Dendritic cell treated with granulocyte-macrophage colony-stimulating factor and Interleukin-4, amounts not matched to agents 40 ng/mL and 50 ng/mL, for 4 days (primary cell): ENCODE measurements around the gene ELK1.
A peak's percentile ranks its signal among the peaks of the same experiment; 100 is the strongest.
"Not testable (repeated sequence)": the region's sequence is repeated elsewhere in the genome, so short reads cannot be mapped to it uniquely, and the experiment has no call there.

Source experiments
- H3K27ac Mint-ChIP-seq: one replicate; pipeline ENCODE4 v1.8.0; 2022; ENCODE audit warnings: mild to moderate bottlenecking, mixed read lengths
- H3K27me3 Mint-ChIP-seq: one replicate; pipeline ENCODE4 v1.8.0; 2022; ENCODE audit warnings: mild to moderate bottlenecking, mixed read lengths
- H3K36me3 Mint-ChIP-seq: one replicate; pipeline ENCODE4 v1.8.0; 2022; ENCODE audit warnings: low read depth, mixed read lengths
- H3K4me1 Mint-ChIP-seq: one replicate; pipeline ENCODE4 v1.8.0; 2022; ENCODE audit warnings: low read depth, mixed read lengths
- H3K4me3 Mint-ChIP-seq: one replicate; pipeline ENCODE4 v1.8.0; 2022; ENCODE audit warnings: mild to moderate bottlenecking, moderate library complexity, mixed read lengths
- H3K9me3 Mint-ChIP-seq: one replicate; pipeline ENCODE4 v1.8.0; 2022; ENCODE audit warnings: mixed read lengths
- intact Hi-C: fragments of 100-400 bp; cut with micrococcal nuclease; formaldehyde crosslinking; loops from one replicate; pipeline ENCODE4 v1.15.0; 2022

Gene ELK1

DNA sequence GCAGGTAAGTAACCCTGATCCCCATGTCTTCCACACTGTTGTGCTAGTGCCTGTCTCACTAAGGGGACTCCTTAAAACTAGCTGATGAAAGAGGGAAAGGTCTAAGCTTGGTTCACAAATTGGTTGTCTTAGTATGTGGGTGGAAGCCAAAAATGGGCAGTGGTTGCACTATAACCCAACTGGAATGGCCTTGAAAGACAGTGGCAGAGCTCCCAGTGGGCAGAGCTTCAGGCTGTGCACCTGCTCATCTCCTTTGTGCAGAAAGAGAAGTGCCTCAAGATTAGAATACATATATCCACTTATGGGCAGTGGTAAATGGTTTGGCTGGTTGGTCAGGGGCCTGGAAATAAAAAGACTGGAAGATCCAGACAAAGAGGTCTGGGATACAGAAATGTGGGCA, 37.9 kb downstream of the ELK1 start:
- intact Hi-C loops, result no loop called here
- no peak overlapping the region for H3K27ac Mint-ChIP-seq
- peaks cover 16% of the 10 kb centered on the region for H3K27me3 Mint-ChIP-seq
- no peaks in the 10 kb centered on the region for H3K36me3 Mint-ChIP-seq
- no peaks in the 10 kb centered on the region for H3K9me3 Mint-ChIP-seq
- H3K4me1 Mint-ChIP-seq, result peaks cover 30% of the 10 kb centered on the region
- no peak overlapping the region for H3K4me3 Mint-ChIP-seq

DNA sequence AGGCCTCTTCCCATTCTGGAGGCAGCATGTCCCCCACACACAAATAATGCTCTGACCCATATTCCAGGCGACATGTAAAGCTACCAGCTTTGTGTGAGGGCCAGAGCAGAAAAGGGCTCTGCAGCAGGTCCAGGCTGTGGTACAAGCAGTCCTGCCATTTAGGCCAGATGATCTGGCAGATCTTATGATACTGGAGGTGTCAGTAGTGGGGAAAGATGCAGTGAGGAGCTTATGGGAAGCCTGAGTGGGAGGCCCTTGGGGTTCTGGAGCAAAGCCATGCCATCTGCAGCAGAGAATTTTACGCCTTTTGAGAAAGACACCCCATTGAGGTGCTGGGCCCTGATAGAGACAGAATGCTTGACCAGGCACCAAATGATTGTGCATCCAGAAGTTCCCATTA, 38.4 kb downstream of the ELK1 start:
- Mint-ChIP-seq H3K36me3 (no peaks in the 10 kb centered on the region), H3K27ac (no peak overlapping the region), H3K27me3 (peaks cover 13% of the 10 kb centered on the region), H3K4me3 (no peak overlapping the region), H3K4me1 (peaks cover 30% of the 10 kb centered on the region), H3K9me3 (no peaks in the 10 kb centered on the region)
- intact Hi-C loops, result no loop called here

GRCh38 chrX:47611489-47611888, 38.9 kb downstream of the ELK1 start:
- H3K36me3 Mint-ChIP-seq, result no peaks in the 10 kb centered on the region
- peaks cover 8% of the 10 kb centered on the region for H3K27me3 Mint-ChIP-seq
- peaks cover 30% of the 10 kb centered on the region for H3K4me1 Mint-ChIP-seq
- no peak overlapping the region for H3K4me3 Mint-ChIP-seq
- H3K27ac Mint-ChIP-seq, result no peak overlapping the region
- H3K9me3 Mint-ChIP-seq, result no peaks in the 10 kb centered on the region
- intact Hi-C loops, result no loop called here

- H3K27ac Mint-ChIP-seq, result no peak overlapping the region
- H3K9me3 Mint-ChIP-seq, result no peaks in the 10 kb centered on the region
- no peak overlapping the region for H3K4me3 Mint-ChIP-seq
Measured at GRCh38 chrX:47610511-47610910, 39.9 kb downstream of the ELK1 start.

DNA sequence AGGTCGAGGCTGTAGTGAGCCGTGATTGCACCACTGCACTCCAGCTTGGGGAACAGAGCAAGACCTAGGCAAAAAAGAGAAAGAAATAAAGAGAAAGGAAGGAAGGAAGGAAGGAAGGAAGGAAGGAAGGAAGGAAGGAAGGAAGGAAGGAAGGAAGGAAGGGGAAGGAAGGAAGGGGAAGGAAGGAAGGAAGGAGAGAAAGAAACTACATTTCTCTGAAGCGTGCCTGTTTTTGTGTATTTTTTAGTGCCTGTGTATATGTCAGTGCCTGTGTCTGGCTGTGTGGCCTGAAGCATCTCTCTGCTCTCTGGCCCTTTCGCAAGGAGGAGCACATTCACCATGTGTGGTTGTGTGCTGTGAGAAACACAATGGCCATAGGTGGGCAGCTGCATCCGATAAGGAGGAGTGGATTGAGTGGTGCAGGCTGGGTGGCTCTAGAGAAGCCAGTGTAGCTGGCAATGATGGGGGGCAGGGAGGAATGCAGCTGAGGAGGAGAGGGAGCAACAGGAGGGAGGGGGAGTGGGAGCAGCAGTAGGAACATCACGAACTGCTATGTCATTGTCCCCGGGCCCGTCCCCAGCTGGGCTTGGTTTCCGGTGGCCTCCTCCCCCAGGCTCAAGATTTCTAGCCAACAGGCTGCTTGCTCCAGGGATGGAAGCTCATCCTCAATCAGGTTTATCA, 42.1 kb downstream of the ELK1 start:
- no peaks in the 10 kb centered on the region for H3K9me3 Mint-ChIP-seq
- peak overlapping the region; percentile 31 for H3K4me3 Mint-ChIP-seq
- no peaks in the 10 kb centered on the region for H3K36me3 Mint-ChIP-seq
- intact Hi-C loops, result no loop called here
- no peaks in the 10 kb centered on the region for H3K27me3 Mint-ChIP-seq
- peaks cover 40% of the 10 kb centered on the region for H3K4me1 Mint-ChIP-seq
- H3K27ac Mint-ChIP-seq, result peak overlapping the region; percentile 55

More at GRCh38 chrX:47610511-47610910, 39.9 kb downstream of the ELK1 start:
- intact Hi-C loops, result no loop called here
- Mint-ChIP-seq H3K27me3 (peaks cover 4% of the 10 kb centered on the region), H3K36me3 (no peaks in the 10 kb centered on the region), H3K4me1 (peaks cover 33% of the 10 kb centered on the region)

- Mint-ChIP-seq H3K36me3 (no peaks in the 10 kb centered on the region), H3K27me3 (no peaks in the 10 kb centered on the region), H3K27ac (no peak overlapping the region), H3K4me1 (peaks cover 40% of the 10 kb centered on the region), H3K9me3 (no peaks in the 10 kb centered on the region), H3K4me3 (no peak overlapping the region)
- intact Hi-C loops, result no loop called here
Measured at GRCh38 chrX:47607091-47607490, 43.3 kb downstream of the ELK1 start.

DNA sequence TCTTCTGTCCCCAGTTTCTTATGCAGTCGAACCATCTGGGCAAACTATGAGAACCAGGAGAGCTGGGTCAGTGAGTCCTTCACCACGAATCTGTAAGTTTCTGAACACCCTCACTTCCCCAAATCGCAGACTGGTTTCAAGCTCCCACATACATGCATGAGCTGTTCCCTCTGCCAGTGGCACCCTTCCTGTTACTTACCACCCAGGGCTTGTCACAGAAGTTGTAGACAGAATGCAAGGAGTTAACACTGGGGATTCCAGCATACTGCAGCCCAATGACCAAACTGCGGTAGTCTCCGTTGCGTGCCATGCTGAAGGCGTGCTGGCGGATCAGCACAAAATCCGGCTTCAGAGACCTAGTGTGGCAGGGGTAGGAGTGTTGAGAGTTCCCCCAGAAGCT, 45.3 kb downstream of the ELK1 start:
- intact Hi-C loops, result no loop called here
- peak overlapping the region; percentile 55 for H3K27ac Mint-ChIP-seq
- peaks cover 31% of the 10 kb centered on the region for H3K4me1 Mint-ChIP-seq
- no peaks in the 10 kb centered on the region for H3K9me3 Mint-ChIP-seq
- H3K4me3 Mint-ChIP-seq, result no peak overlapping the region
- H3K36me3 Mint-ChIP-seq, result no peaks in the 10 kb centered on the region
- peaks cover 2% of the 10 kb centered on the region for H3K27me3 Mint-ChIP-seq

- H3K36me3 Mint-ChIP-seq, H3K4me3 Mint-ChIP-seq, H3K9me3 Mint-ChIP-seq, H3K27ac Mint-ChIP-seq, intact Hi-C loops, H3K27me3 Mint-ChIP-seq: not testable (repeated sequence)
- H3K4me1 Mint-ChIP-seq, result peaks cover 14% of the 10 kb centered on the region
Measured at GRCh38 chrX:47603125-47603524, 47.2 kb downstream of the ELK1 start.

DNA sequence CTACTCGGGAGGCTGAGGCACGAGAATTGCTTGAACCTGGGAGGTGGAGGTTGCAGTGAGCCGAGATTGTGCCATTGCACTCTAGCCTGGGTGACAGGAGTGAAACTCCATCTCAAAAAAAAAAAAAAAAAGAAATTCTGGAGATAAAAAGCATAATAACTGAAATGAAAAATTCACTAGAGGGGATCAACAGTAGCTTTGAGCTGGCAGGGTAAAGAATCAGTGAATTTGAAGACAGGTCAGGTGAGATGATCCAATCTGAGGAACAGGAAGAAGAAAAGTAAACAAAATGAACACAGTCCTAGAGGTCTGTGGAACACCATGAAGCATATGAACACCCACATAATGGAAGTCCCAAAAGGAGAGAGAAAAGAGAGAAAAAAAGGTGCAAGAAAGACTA, 53.1 kb downstream of the ELK1 start:
- intact Hi-C loops, result no loop called here

GRCh38 chrX:47596256-47596655, 54.1 kb downstream of the ELK1 start:
- Mint-ChIP-seq H3K27me3 (peaks cover 3% of the 10 kb centered on the region), H3K4me3 (no peak overlapping the region), H3K27ac (no peak overlapping the region), H3K36me3 (peaks cover 6% of the 10 kb centered on the region), H3K9me3 (peaks cover 10% of the 10 kb centered on the region), H3K4me1 (peaks cover 5% of the 10 kb centered on the region)
- intact Hi-C loops, result no loop called here

More for the DNA sequence above, 53.1 kb downstream of the ELK1 start:
- Mint-ChIP-seq H3K27me3 (peaks cover 3% of the 10 kb centered on the region), H3K36me3 (peaks cover 6% of the 10 kb centered on the region), H3K9me3 (peaks cover 10% of the 10 kb centered on the region), H3K4me1 (peaks cover 5% of the 10 kb centered on the region), H3K27ac (no peak overlapping the region), H3K4me3 (no peak overlapping the region)

DNA sequence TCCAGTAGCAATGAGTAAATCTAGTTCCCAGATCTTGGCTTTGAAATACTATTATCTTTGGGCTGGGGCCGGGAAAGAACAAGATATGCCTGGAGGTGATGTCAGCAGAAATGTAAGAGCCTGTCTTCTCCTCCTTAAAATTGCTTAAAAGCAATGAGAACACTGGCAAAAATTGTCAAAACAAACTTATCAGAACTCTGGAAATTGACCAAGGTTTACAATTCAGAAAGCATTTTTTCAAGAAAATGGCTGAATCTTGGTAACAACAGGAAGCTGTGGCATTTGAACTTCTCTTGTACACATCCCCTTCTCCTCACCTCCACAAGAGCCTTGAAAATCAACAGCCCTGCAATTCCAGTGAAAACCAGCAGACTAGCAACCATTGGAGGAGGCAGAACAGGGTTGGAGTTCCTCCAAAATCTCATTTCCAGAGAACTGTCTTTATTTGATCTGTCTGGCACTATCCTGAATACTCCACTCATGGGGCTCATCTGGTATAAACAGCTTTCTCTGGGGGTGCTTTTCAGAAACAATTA, 54.6 kb downstream of the ELK1 start:
- peaks cover 10% of the 10 kb centered on the region for H3K9me3 Mint-ChIP-seq
- no peak overlapping the region for H3K27ac Mint-ChIP-seq
- H3K4me3 Mint-ChIP-seq, result no peak overlapping the region
- H3K36me3 Mint-ChIP-seq, result peaks cover 6% of the 10 kb centered on the region
- H3K4me1 Mint-ChIP-seq, result peaks cover 5% of the 10 kb centered on the region
- intact Hi-C loops, result no loop called here
- peaks cover 3% of the 10 kb centered on the region for H3K27me3 Mint-ChIP-seq

GRCh38 chrX:47593522-47593921, 56.8 kb downstream of the ELK1 start:
- intact Hi-C loops, result no loop called here
- H3K27ac Mint-ChIP-seq, result no peak overlapping the region

DNA sequence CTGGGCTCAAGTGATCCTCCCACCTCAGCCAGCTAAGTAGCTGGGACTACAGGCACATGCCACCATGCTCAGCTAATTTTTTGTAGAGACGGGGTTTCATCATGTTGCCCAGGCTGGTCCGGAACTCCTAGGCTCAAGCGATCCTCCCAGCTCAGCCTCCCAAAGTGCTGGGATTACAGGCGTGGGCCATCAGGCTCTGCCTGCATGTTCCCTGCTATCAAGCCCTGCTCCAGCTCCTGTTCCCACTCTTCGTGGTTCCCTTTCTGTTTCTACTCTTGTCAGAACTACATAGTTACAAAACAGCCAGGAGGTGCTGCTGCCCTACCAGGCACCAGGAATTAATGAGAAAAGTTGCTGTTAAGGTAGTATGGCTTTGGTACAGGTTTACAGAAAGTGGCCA, 59.4 kb downstream of the ELK1 start:
- Mint-ChIP-seq H3K27me3 (peaks cover 9% of the 10 kb centered on the region), H3K27ac (no peak overlapping the region), H3K9me3 (no peaks in the 10 kb centered on the region), H3K36me3 (peaks cover 10% of the 10 kb centered on the region), H3K4me3 (no peak overlapping the region), H3K4me1 (peaks cover 13% of the 10 kb centered on the region)
- intact Hi-C loops, result no loop called here

More at GRCh38 chrX:47593522-47593921, 56.8 kb downstream of the ELK1 start:
- Mint-ChIP-seq H3K27me3 (peaks cover 5% of the 10 kb centered on the region), H3K9me3 (peaks cover 10% of the 10 kb centered on the region), H3K36me3 (peaks cover 6% of the 10 kb centered on the region), H3K4me1 (peaks cover 12% of the 10 kb centered on the region), H3K4me3 (no peak overlapping the region)

DNA sequence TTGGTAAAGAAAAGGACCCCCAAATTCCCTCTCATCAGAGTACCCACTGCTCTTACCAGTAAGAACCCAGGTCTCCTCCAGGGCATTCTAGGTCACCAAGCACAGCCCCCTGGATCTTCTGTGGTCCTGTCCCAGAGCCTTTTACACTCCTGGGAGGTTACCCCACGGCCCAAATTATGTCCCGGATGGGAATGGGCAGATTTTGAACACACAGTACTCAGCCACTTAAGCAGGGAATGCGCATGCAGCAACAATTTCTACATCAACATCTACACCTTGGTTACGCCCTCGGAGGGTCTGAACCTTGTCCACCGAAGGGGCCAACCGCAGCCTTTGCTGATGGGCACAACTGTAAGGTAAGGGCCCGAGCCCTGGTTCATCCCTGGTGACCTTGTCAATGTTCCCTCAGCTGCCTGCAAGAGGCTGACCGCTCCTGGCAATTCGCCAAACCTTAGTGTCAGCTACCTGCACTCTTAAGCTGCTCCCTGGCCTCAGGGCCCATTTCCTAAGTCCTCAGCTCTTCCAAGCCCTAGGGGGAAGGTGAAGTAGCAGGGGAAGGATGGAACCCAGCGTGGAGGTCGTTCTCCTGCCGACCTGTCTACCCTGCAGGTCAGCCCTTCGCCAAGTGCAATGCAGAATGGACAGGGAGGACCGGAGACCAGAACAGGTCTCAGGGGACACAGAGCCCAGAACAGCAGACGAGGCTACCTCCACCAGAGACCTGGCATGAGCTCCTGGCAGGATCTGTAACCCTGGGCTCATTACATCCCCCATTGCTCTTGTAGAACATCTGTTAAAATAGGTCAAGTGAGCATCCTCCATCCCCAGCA, 62.2 kb downstream of the ELK1 start:
- peaks cover 41% of the 10 kb centered on the region for H3K4me1 Mint-ChIP-seq
- H3K9me3 Mint-ChIP-seq, result no peaks in the 10 kb centered on the region
- intact Hi-C loops, result no loop called here
- H3K36me3 Mint-ChIP-seq, result peaks cover 38% of the 10 kb centered on the region
- H3K27ac Mint-ChIP-seq, result no peak overlapping the region
- H3K4me3 Mint-ChIP-seq, result no peak overlapping the region
- peaks cover 9% of the 10 kb centered on the region for H3K27me3 Mint-ChIP-seq
